Astrocyte (in vitro differentiated cells and primary cell): Measurements from ENCODE around the gene CA6.
"Not testable (repeated sequence)": the region's sequence is repeated elsewhere in the genome, so short reads cannot be mapped to it uniquely, and the experiment has no call there.

Source experiments
- CTCF ChIP-seq: IDR thresholded peaks from 2 replicates; pipeline ENCODE4 v1.5.1; 2011; ENCODE audit warnings: low read depth, mild to moderate bottlenecking, inconsistent platforms, low read length, moderate library complexity; ENCODE audit not compliant: insufficient read depth
- EZH2 ChIP-seq: IDR thresholded peaks from 2 replicates; pipeline ENCODE4 v1.6.1; 2012; ENCODE audit warnings: mild to moderate bottlenecking, low read length, inconsistent platforms; ENCODE audit not compliant: insufficient read depth

- not testable (repeated sequence) for TF ChIP-seq EZH2, CTCF
These were observed 28.1 kb upstream of the CA6 start for GRCh38 chr1:8917536-8917935.
